Measurements from ENCODE around the gene ZFAND2B.

Gene ZFAND2B

GRCh38 chr2:219225350-219225749 is 18.8 kb downstream of the ZFAND2B start:
- FAIRE-seq = no peak

GRCh38 chr2:219228041-219228910 is 21.7 kb downstream of the ZFAND2B start:
- FAIRE-seq = no peak

GRCh38 chr2:219228911-219229304 is 22.3 kb downstream of the ZFAND2B start:
- FAIRE-seq = no peak

GRCh38 chr2:219229305-219230058 is 22.9 kb downstream of the ZFAND2B start, which contains the start of the genes ANKZF1 and ATG9A:
TSS of gene ANKZF1 (plus strand) at chr2:219229806. CDS start at chr2:219230258, 452 bp downstream.
TSS of gene ATG9A (minus strand) at chr2:219229636. CDS start at chr2:219228024, 1,612 bp downstream.
- peak; percentile 98 for FAIRE-seq

GRCh38 chr2:219230059-219230540 is 23.5 kb downstream of the ZFAND2B start:
- FAIRE-seq = no peak

- FAIRE-seq = no peak
Observed at GRCh38 chr2:219234331-219234730, 27.7 kb downstream of the ZFAND2B start.

- FAIRE-seq = no peak
Observed at GRCh38 chr2:219243291-219243761, 36.7 kb downstream of the ZFAND2B start.

GRCh38 chr2:219244789-219245147 is 38.2 kb downstream of the ZFAND2B start:
- no peak for FAIRE-seq

GRCh38 chr2:219245148-219245898 is 38.7 kb downstream of the ZFAND2B start, which contains the start of the genes GLB1L and STK16:
TSS of gene GLB1L (minus strand) at chr2:219245444. CDS start at chr2:219243573, 1,871 bp downstream.
TSS of gene STK16 (plus strand) at chr2:219245479. CDS start at chr2:219246000, 521 bp downstream.
- FAIRE-seq = no peak

- no peak for FAIRE-seq
Observed at GRCh38 chr2:219245899-219246230, 39.3 kb downstream of the ZFAND2B start.

- no peak for FAIRE-seq
Observed at GRCh38 chr2:219246559-219246958, 40.0 kb downstream of the ZFAND2B start.

- FAIRE-seq = no peak
Observed at GRCh38 chr2:219247678-219248642, 41.4 kb downstream of the ZFAND2B start.

- FAIRE-seq = no peak
Observed at GRCh38 chr2:219248845-219249202, 42.2 kb downstream of the ZFAND2B start.

GRCh38 chr2:219249203-219249980 is 42.8 kb downstream of the ZFAND2B start:
- FAIRE-seq = no peak

GRCh38 chr2:219250049-219250781 is 43.6 kb downstream of the ZFAND2B start:
- FAIRE-seq = no peak

GRCh38 chr2:219251656-219252055 is 45.1 kb downstream of the ZFAND2B start:
- no peak for FAIRE-seq

- FAIRE-seq = no peak
Observed at GRCh38 chr2:219252084-219252483, 45.5 kb downstream of the ZFAND2B start.

- no peak for FAIRE-seq
Observed at GRCh38 chr2:219252570-219252899, 46.0 kb downstream of the ZFAND2B start.

- FAIRE-seq = no peak
Observed at GRCh38 chr2:219252900-219253752, 46.5 kb downstream of the ZFAND2B start, which contains the start of gene TUBA4B. TSS of gene TUBA4B (plus strand) at chr2:219253243. CDS start at chr2:219253408, 165 bp downstream.
